GF-D8 (cell line): ENCODE measurements around the gene RBL2.
"Not testable (repeated sequence)": the region's sequence is repeated elsewhere in the genome, so short reads cannot be mapped to it uniquely, and the experiment has no call there.

Experiments
- DNase-seq: peaks from one replicate; lab custom pipeline; 2025; lab: John Stamatoyannopoulos, UW

RBL2 gene

GRCh38 chr16:53434377-53435065, at the start of gene RBL2:
RBL2 (plus strand) TSS chr16:53434471; CDS start chr16:53434557, 86 bp downstream.
- peak; percentile 45 for DNase-seq

GRCh38 chr16:53384610-53385009, 49.7 kb upstream of the RBL2 start:
- not testable (repeated sequence) for DNase-seq

GRCh38 chr16:53404959-53405358, 29.3 kb upstream of the RBL2 start:
- no peak for DNase-seq

- DNase-seq, result no peak
Observed at GRCh38 chr16:53412549-53412948, 21.7 kb upstream of the RBL2 start.

GRCh38 chr16:53413864-53414263, 20.4 kb upstream of the RBL2 start:
- no peak for DNase-seq

GRCh38 chr16:53414381-53414780, 19.9 kb upstream of the RBL2 start:
- no peak for DNase-seq

GRCh38 chr16:53415504-53415903, 18.8 kb upstream of the RBL2 start:
- DNase-seq, result no peak

- peak; percentile 25 for DNase-seq
Observed at GRCh38 chr16:53417011-53417410, 17.3 kb upstream of the RBL2 start.

- DNase-seq, result no peak
Observed at GRCh38 chr16:53417976-53418375, 16.3 kb upstream of the RBL2 start.

- DNase-seq, result not testable (repeated sequence)
Observed at GRCh38 chr16:53419383-53419709, 14.9 kb upstream of the RBL2 start.

- no peak for DNase-seq
Observed at GRCh38 chr16:53421248-53421647, 13.0 kb upstream of the RBL2 start.

- DNase-seq, result not testable (repeated sequence)
Observed at GRCh38 chr16:53423968-53424367, 10.3 kb upstream of the RBL2 start.

- DNase-seq, result peak; percentile 43
Observed at GRCh38 chr16:53428681-53429080, 5.6 kb upstream of the RBL2 start.

- peak; percentile 43 for DNase-seq
Observed at GRCh38 chr16:53429221-53429943, 4.9 kb upstream of the RBL2 start.

GRCh38 chr16:53430363-53430762, 3.9 kb upstream of the RBL2 start:
- no peak for DNase-seq

GRCh38 chr16:53433509-53433908, 762 bp upstream of the RBL2 start:
- no peak for DNase-seq

GRCh38 chr16:53433930-53434376, 318 bp upstream of the RBL2 start:
- no peak for DNase-seq

- DNase-seq, result peak; percentile 69
Observed at GRCh38 chr16:53435066-53435688, 906 bp downstream of the RBL2 start.

- DNase-seq, result no peak
Observed at GRCh38 chr16:53440125-53440524, 5.9 kb downstream of the RBL2 start.

- DNase-seq, result no peak
Observed at GRCh38 chr16:53445534-53445933, 11.3 kb downstream of the RBL2 start.

GRCh38 chr16:53446090-53446489, 11.8 kb downstream of the RBL2 start:
- no peak for DNase-seq

- DNase-seq, result no peak
Observed at GRCh38 chr16:53449816-53450517, 15.7 kb downstream of the RBL2 start.

GRCh38 chr16:53453928-53454327, 19.7 kb downstream of the RBL2 start:
- DNase-seq, result no peak
